HL-60 (cell line): ENCODE data around the gene SLC16A11.

Experiments
- GABPA ChIP-seq: IDR thresholded peaks from 2 replicates; pipeline ENCODE4 v1.6.1; 2012; ENCODE audit warnings: low read depth
- POLR2AphosphoS5 ChIP-seq: IDR thresholded peaks from 2 replicates; pipeline ENCODE4 v1.6.1; 2012; ENCODE audit warnings: low read depth
- SPI1 ChIP-seq: IDR thresholded peaks from 2 replicates; pipeline ENCODE4 v1.6.1; 2012; ENCODE audit warnings: low read depth, mild to moderate bottlenecking, borderline replicate concordance
- TF ChIP-seq, protein P1 (sequence below): IDR thresholded peaks from one replicate; pipeline ENCODE4 v1.5.1; 2011; ENCODE audit warnings: low read length, control low read depth, inconsistent platforms; ENCODE audit not compliant: insufficient read depth
- TF ChIP-seq, protein P2 (sequence below): IDR thresholded peaks from 2 replicates; pipeline ENCODE4 v1.6.1; 2012; ENCODE audit warnings: low read depth; ENCODE audit not compliant: insufficient replicate concordance

DNA sequence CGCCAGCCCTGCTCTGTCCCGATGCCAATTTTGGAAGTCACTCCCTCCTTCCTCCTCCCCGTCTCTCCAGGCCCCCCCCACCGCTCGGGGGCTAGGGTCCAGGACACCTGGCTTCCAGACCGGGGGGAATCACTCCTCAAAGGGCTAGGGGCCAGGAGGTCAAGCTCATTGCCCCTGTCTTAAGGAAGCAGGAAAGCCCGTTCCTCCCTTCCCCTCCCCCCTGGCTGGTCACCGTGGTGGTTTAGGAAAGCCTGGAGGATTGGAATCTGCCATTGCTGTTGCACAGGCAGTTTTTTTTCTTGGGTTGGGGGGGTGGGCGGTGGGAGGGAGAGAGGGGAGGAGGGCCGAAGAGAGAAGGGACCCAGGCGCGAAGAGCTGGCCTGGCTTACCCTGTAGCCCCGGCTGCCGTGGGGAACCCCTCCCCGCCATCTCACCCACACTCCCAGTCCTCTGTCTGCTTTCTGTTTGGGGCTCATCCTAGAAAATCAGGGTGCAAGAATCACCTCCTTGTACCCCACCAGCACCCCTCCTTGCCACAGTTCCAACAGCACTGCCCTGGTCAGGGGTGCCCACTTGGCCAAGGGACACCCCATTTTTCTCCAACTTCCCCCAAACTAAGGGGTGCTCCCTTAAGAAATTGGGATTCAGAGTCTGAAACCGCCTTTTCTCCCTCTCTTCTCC, 23.9 kb downstream of the SLC16A11 start:
- TF ChIP-seq, protein P1, sequence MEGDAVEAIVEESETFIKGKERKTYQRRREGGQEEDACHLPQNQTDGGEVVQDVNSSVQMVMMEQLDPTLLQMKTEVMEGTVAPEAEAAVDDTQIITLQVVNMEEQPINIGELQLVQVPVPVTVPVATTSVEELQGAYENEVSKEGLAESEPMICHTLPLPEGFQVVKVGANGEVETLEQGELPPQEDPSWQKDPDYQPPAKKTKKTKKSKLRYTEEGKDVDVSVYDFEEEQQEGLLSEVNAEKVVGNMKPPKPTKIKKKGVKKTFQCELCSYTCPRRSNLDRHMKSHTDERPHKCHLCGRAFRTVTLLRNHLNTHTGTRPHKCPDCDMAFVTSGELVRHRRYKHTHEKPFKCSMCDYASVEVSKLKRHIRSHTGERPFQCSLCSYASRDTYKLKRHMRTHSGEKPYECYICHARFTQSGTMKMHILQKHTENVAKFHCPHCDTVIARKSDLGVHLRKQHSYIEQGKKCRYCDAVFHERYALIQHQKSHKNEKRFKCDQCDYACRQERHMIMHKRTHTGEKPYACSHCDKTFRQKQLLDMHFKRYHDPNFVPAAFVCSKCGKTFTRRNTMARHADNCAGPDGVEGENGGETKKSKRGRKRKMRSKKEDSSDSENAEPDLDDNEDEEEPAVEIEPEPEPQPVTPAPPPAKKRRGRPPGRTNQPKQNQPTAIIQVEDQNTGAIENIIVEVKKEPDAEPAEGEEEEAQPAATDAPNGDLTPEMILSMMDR: no peak
- TF ChIP-seq POLR2AphosphoS5 (no peak), GABPA (no peak), SPI1 (no peak)
- TF ChIP-seq, protein P2, sequence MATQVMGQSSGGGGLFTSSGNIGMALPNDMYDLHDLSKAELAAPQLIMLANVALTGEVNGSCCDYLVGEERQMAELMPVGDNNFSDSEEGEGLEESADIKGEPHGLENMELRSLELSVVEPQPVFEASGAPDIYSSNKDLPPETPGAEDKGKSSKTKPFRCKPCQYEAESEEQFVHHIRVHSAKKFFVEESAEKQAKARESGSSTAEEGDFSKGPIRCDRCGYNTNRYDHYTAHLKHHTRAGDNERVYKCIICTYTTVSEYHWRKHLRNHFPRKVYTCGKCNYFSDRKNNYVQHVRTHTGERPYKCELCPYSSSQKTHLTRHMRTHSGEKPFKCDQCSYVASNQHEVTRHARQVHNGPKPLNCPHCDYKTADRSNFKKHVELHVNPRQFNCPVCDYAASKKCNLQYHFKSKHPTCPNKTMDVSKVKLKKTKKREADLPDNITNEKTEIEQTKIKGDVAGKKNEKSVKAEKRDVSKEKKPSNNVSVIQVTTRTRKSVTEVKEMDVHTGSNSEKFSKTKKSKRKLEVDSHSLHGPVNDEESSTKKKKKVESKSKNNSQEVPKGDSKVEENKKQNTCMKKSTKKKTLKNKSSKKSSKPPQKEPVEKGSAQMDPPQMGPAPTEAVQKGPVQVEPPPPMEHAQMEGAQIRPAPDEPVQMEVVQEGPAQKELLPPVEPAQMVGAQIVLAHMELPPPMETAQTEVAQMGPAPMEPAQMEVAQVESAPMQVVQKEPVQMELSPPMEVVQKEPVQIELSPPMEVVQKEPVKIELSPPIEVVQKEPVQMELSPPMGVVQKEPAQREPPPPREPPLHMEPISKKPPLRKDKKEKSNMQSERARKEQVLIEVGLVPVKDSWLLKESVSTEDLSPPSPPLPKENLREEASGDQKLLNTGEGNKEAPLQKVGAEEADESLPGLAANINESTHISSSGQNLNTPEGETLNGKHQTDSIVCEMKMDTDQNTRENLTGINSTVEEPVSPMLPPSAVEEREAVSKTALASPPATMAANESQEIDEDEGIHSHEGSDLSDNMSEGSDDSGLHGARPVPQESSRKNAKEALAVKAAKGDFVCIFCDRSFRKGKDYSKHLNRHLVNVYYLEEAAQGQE: no peak
